SK-N-SH treated with all-trans-retinoic acid at 6 μM for 48 hours (cell line): ENCODE measurements around the gene NOA1.

ENCODE experiments used
- ARNTL ChIP-seq: fragments of 450-650 bp; formaldehyde crosslinking; IDR thresholded peaks from 2 replicates; pipeline ENCODE4 v1.5.0; 2020; ENCODE audit warnings: low read depth, mild to moderate bottlenecking, moderate library complexity, borderline replicate concordance
- BACH2 ChIP-seq: fragments of 250-450 bp; sonication (Bioruptor Pico); IDR thresholded peaks from 2 replicates; pipeline ENCODE4 v1.9.0; 2021; ENCODE audit warnings: mild to moderate bottlenecking, borderline replicate concordance
- ISL1 ChIP-seq: fragments of 250-450 bp; sonication (Bioruptor Pico); IDR thresholded peaks from 2 replicates; pipeline ENCODE4 v2.1.2; 2022; ENCODE audit warnings: mild to moderate bottlenecking, moderate library complexity
- OSR1 ChIP-seq: fragments of 250-450 bp; sonication (Bioruptor Pico); IDR thresholded peaks from 2 replicates; pipeline ENCODE4 v1.8.0; 2022; ENCODE audit warnings: moderate library complexity, mild to moderate bottlenecking, inconsistent platforms
- PPARA ChIP-seq: fragments of 250-450 bp; sonication (Bioruptor Pico); IDR thresholded peaks from 2 replicates; pipeline ENCODE4 v1.5.0; 2020; ENCODE audit warnings: mild to moderate bottlenecking, borderline replicate concordance
- RARB ChIP-seq: fragments of 250-450 bp; sonication (Bioruptor Pico); IDR thresholded peaks from 2 replicates; pipeline ENCODE4 v1.8.0; 2021; ENCODE audit warnings: mild to moderate bottlenecking, moderate library complexity
- ZC3H10 ChIP-seq: fragments of 250-450 bp; sonication (Bioruptor Pico); IDR thresholded peaks from 2 replicates; pipeline ENCODE4 v1.5.1; 2021; ENCODE audit warnings: mild to moderate bottlenecking, moderate library complexity
- ZFP30 ChIP-seq: fragments of 450-650 bp; formaldehyde crosslinking; IDR thresholded peaks from 2 replicates; pipeline ENCODE4 v1.5.0; 2022; ENCODE audit warnings: mild to moderate bottlenecking, moderate library complexity
- ZNF70 ChIP-seq: fragments of 450-650 bp; formaldehyde crosslinking; IDR thresholded peaks from 2 replicates; pipeline ENCODE4 v1.5.0; 2020; ENCODE audit warnings: mild to moderate bottlenecking, moderate library complexity
- ZNF8 ChIP-seq: fragments of 450-650 bp; formaldehyde crosslinking; IDR thresholded peaks from 2 replicates; pipeline ENCODE4 v1.5.0; 2020; ENCODE audit warnings: mild to moderate bottlenecking, moderate library complexity
- TF ChIP-seq, protein P1 (sequence below): fragments of 250-450 bp; sonication (Bioruptor Pico); IDR thresholded peaks from 2 replicates; pipeline ENCODE4 v1.8.0; 2021; ENCODE audit warnings: low read depth, mild to moderate bottlenecking, moderate library complexity, borderline replicate concordance
- TF ChIP-seq, protein P2 (sequence below): fragments of 250-450 bp; sonication (Bioruptor Pico); IDR thresholded peaks from 2 replicates; pipeline ENCODE4 v1.8.0; 2020; ENCODE audit warnings: mild to moderate bottlenecking, moderate library complexity, borderline replicate concordance
- TF ChIP-seq, protein P3 (sequence below): fragments of 250-450 bp; sonication (Bioruptor Pico); IDR thresholded peaks from 2 replicates; pipeline ENCODE4 v1.5.1; 2021; ENCODE audit warnings: mild to moderate bottlenecking, moderate library complexity
- TF ChIP-seq, protein P4 (sequence below): fragments of 250-450 bp; sonication (Bioruptor Pico); IDR thresholded peaks from 2 replicates; pipeline ENCODE4 v1.5.0; 2020; ENCODE audit warnings: mild to moderate bottlenecking, moderate library complexity

DNA sequence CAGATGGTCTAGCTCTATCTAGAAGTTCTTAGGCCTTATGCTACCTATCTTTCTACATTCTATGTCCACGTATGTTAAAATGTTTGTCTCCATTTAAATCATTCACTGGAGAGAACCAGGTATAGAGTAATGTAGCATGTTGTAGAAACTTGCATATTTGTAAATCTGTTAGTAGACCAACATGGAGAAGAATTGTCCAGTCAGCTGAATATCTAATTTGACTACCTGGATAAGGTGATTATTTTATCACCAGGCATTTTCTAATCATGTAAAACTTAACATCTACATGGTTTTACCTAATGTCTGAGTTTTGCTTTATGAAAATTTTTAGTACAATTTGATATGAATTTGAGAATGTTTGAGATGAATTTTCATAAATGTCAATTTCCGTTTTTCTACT lies 50.2 kb downstream of the NOA1 start:
- TF ChIP-seq ISL1 (CRISPR knock-in tag) (no peak), PPARA (CRISPR knock-in tag) (no peak), ZC3H10 (CRISPR knock-in tag) (no peak), RARB (CRISPR knock-in tag) (no peak), BACH2 (CRISPR knock-in tag) (no peak), ZFP30 (no peak), ARNTL (CRISPR knock-in tag) (no peak), OSR1 (CRISPR knock-in tag) (no peak), ZNF8 (no peak), ZNF70 (no peak)
- TF ChIP-seq, protein P1, sequence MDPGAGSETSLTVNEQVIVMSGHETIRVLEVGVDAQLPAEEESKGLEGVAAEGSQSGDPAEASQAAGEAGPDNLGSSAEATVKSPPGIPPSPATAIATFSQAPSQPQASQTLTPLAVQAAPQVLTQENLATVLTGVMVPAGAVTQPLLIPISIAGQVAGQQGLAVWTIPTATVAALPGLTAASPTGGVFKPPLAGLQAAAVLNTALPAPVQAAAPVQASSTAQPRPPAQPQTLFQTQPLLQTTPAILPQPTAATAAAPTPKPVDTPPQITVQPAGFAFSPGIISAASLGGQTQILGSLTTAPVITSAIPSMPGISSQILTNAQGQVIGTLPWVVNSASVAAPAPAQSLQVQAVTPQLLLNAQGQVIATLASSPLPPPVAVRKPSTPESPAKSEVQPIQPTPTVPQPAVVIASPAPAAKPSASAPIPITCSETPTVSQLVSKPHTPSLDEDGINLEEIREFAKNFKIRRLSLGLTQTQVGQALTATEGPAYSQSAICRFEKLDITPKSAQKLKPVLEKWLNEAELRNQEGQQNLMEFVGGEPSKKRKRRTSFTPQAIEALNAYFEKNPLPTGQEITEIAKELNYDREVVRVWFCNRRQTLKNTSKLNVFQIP (CRISPR knock-in tag): no peak
- TF ChIP-seq, protein P2, sequence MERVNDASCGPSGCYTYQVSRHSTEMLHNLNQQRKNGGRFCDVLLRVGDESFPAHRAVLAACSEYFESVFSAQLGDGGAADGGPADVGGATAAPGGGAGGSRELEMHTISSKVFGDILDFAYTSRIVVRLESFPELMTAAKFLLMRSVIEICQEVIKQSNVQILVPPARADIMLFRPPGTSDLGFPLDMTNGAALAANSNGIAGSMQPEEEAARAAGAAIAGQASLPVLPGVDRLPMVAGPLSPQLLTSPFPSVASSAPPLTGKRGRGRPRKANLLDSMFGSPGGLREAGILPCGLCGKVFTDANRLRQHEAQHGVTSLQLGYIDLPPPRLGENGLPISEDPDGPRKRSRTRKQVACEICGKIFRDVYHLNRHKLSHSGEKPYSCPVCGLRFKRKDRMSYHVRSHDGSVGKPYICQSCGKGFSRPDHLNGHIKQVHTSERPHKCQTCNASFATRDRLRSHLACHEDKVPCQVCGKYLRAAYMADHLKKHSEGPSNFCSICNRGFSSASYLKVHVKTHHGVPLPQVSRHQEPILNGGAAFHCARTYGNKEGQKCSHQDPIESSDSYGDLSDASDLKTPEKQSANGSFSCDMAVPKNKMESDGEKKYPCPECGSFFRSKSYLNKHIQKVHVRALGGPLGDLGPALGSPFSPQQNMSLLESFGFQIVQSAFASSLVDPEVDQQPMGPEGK (CRISPR knock-in tag): no peak
- TF ChIP-seq, protein P3, sequence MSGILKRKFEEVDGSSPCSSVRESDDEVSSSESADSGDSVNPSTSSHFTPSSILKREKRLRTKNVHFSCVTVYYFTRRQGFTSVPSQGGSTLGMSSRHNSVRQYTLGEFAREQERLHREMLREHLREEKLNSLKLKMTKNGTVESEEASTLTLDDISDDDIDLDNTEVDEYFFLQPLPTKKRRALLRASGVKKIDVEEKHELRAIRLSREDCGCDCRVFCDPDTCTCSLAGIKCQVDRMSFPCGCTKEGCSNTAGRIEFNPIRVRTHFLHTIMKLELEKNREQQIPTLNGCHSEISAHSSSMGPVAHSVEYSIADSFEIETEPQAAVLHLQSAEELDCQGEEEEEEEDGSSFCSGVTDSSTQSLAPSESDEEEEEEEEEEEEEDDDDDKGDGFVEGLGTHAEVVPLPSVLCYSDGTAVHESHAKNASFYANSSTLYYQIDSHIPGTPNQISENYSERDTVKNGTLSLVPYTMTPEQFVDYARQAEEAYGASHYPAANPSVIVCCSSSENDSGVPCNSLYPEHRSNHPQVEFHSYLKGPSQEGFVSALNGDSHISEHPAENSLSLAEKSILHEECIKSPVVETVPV: no peak
- TF ChIP-seq, protein P4, sequence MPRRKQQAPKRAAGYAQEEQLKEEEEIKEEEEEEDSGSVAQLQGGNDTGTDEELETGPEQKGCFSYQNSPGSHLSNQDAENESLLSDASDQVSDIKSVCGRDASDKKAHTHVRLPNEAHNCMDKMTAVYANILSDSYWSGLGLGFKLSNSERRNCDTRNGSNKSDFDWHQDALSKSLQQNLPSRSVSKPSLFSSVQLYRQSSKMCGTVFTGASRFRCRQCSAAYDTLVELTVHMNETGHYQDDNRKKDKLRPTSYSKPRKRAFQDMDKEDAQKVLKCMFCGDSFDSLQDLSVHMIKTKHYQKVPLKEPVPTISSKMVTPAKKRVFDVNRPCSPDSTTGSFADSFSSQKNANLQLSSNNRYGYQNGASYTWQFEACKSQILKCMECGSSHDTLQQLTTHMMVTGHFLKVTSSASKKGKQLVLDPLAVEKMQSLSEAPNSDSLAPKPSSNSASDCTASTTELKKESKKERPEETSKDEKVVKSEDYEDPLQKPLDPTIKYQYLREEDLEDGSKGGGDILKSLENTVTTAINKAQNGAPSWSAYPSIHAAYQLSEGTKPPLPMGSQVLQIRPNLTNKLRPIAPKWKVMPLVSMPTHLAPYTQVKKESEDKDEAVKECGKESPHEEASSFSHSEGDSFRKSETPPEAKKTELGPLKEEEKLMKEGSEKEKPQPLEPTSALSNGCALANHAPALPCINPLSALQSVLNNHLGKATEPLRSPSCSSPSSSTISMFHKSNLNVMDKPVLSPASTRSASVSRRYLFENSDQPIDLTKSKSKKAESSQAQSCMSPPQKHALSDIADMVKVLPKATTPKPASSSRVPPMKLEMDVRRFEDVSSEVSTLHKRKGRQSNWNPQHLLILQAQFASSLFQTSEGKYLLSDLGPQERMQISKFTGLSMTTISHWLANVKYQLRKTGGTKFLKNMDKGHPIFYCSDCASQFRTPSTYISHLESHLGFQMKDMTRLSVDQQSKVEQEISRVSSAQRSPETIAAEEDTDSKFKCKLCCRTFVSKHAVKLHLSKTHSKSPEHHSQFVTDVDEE (CRISPR knock-in tag): no peak
